ENCODE measurements around the gene CASS4.

The CASS4 gene

DNA sequence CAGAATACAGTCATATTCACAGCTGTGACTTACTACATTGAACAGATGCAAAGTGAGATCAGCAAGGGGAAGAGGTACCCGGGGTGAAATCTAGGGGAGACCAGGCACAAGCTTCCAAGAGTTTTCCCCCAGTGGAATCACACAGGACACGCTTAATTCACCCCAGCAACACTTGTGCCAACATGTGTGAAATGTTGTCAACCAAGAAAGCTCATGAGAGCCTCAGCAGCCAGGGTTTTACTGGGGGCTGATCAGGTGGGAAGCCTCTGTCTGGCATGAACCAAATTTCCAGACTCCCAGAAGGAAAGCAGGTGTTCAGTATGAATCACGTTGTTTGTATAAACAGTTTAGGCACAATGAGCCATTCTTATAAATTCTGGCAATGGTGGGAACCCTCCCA, 49.5 kb downstream of the CASS4 start:
- Histone ChIP-seq H3K9me3 (ENCODE audit: control insufficient read depth, low read length) (no peaks in the 10 kb centered on the region), H3K4me1 (ENCODE audit: control insufficient read depth, insufficient read depth, low read length, poor library complexity, severe bottlenecking) (no peaks in the 10 kb centered on the region), H3K27ac (ENCODE audit: low read depth, low read length, severe bottlenecking) (no peak overlapping the region), H3K4me3 (ENCODE audit: extremely low read depth, insufficient read depth, low read length, poor library complexity, severe bottlenecking) (no peak overlapping the region), H3K36me3 (ENCODE audit: control insufficient read depth, insufficient read depth, low read length) (no peaks in the 10 kb centered on the region)
- 67 to 82% methylated on average over 1 to 2 of the region's 3 CpGs for WGBS, 2 experiments (ENCODE audit: insufficient coverage in 2 of 2)

DNA sequence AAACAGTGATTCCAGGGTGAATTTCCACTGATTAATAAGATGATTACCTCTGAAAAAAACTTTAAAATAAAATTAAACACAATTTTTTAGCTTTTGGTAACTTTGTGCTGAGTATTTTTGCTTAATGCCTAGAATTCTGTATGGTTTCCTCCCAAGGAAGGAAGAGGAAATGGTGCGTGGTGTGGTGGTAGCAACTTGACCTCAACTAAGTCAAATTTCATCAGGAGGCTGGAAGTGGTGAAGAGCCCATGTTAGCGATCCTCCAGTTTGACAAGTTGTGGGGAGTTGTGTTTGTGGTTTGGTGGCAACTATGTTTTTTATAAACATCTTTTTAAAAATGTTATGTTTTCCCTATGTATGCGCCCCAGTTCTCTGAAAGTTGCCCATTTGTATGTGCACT, 51.4 kb downstream of the CASS4 start:
- no peaks in the 10 kb centered on the region for H3K36me3 ChIP-seq (ENCODE audit: control insufficient read depth, insufficient read depth, low read length)

DNA sequence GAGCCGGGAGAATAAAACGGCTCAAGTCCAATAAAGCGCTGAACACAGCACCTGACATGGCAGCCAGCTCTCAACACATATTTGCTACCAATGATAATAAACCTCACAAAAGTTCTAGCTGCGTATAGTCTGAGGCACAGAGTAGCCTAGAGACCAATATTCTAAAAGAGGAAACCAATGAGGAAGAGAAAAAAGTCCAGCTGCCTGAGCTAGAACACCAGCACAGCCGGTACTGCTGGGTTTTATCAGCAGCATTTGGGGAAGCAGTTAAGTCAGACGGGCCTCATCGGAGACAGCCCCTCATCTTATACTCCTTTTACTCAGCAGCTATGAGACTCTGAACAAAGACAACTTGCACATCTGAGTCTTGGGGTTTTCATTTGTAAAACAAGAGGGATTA, 53.9 kb downstream of the CASS4 start:
- Histone ChIP-seq H3K4me3 (ENCODE audit: extremely low read depth, insufficient read depth, low read length, poor library complexity, severe bottlenecking) (no peak overlapping the region), H3K27ac (ENCODE audit: low read depth, low read length, severe bottlenecking) (no peak overlapping the region), H3K4me1 (ENCODE audit: control insufficient read depth, insufficient read depth, low read length, poor library complexity, severe bottlenecking) (peaks cover 7% of the 10 kb centered on the region), H3K36me3 (ENCODE audit: control insufficient read depth, insufficient read depth, low read length) (peaks cover 9% of the 10 kb centered on the region), H3K9me3 (ENCODE audit: control insufficient read depth, low read length) (no peaks in the 10 kb centered on the region)
- WGBS, 2 experiments (ENCODE audit: insufficient coverage in 2 of 2): 88% methylated on average over 3 to 6 of the region's 7 CpGs

More for the DNA sequence above, 51.4 kb downstream of the CASS4 start:
- 86 to 100% methylated on average over 1 to 2 of the region's 3 CpGs for WGBS, 2 experiments (ENCODE audit: insufficient coverage in 2 of 2)
- Histone ChIP-seq H3K4me3 (ENCODE audit: extremely low read depth, insufficient read depth, low read length, poor library complexity, severe bottlenecking) (no peak overlapping the region), H3K27ac (ENCODE audit: low read depth, low read length, severe bottlenecking) (no peak overlapping the region), H3K9me3 (ENCODE audit: control insufficient read depth, low read length) (no peaks in the 10 kb centered on the region), H3K4me1 (ENCODE audit: control insufficient read depth, insufficient read depth, low read length, poor library complexity, severe bottlenecking) (no peaks in the 10 kb centered on the region)

DNA sequence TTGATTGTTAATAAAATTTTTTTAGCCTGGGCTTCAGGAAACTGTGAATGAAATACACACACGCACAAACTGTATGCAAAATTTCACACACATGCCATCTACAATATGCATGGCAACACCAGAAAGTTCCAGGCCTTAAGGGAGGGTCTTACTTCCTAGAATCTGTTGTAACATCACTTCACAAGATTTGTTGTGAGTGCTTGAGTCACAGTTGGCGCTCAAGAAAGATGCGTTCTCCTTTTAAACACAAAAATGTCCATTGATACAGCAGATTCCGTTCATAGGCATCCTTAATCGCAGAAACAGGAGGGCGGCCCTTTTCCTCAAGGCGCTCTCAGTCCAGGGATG, 55.9 kb downstream of the CASS4 start:
- peaks cover 7% of the 10 kb centered on the region for H3K4me1 ChIP-seq (ENCODE audit: control insufficient read depth, insufficient read depth, low read length, poor library complexity, severe bottlenecking)
- WGBS, 2 experiments (ENCODE audit: insufficient coverage in 2 of 2): 8 to 17% methylated on average over 1 to 2 of the region's 7 CpGs
- no peaks in the 10 kb centered on the region for H3K9me3 ChIP-seq (ENCODE audit: control insufficient read depth, low read length)
- H3K36me3 ChIP-seq (ENCODE audit: control insufficient read depth, insufficient read depth, low read length): peaks cover 13% of the 10 kb centered on the region
- peak overlapping the region; percentile 73 for H3K27ac ChIP-seq (ENCODE audit: low read depth, low read length, severe bottlenecking)
- H3K4me3 ChIP-seq (ENCODE audit: extremely low read depth, insufficient read depth, low read length, poor library complexity, severe bottlenecking): peak overlapping the region; percentile 99

DNA sequence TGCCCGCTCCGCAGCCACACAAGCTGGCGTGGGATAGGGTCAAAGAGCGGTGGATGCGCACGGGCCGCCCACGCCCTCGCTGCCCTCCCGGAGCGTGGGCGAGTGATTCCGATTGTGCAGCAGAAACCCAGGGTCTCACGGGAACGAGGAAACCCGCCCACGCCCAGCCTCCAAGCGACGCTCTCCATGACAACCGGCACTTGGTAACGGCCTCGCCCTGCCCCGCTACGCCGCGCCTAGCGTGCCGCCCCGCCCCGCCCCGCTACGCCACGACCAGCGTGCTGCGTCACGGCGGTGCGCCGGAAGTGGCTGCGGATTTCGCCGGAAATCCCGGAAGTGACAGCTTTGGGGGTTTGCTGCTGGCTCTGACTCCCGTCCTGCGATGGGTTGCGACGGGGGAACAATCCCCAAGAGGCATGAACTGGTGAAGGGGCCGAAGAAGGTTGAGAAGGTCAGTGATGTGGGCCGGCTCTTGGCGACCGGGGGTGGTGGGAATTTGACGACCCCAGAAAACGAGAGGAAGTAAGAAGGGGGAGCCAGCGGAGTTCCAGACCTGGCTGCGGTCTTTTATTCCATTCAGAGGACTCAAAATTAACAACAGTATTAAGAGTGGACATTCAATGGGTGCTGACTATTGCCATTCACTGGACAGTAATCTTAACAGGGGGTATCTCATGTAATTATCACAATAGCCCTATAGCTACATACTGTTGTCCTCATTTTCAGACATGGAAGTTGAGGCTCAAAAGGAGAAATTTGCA, 56.4 kb downstream of the CASS4 start, which contains the start of gene RTF2:
RTF2 (plus strand) TSS at position 312 of the 761 bp plus-strand sequence; CDS start at position 383, 71 bp downstream.
- Histone ChIP-seq H3K9me3 (ENCODE audit: control insufficient read depth, low read length) (no peaks in the 10 kb centered on the region), H3K27ac (ENCODE audit: low read depth, low read length, severe bottlenecking) (peak within 1 kb of the TSS; percentile 73), H3K4me3 (ENCODE audit: extremely low read depth, insufficient read depth, low read length, poor library complexity, severe bottlenecking) (peak within 1 kb of the TSS; percentile 99), H3K36me3 (ENCODE audit: control insufficient read depth, insufficient read depth, low read length) (peaks cover 18% of the 10 kb centered on the region), H3K4me1 (ENCODE audit: control insufficient read depth, insufficient read depth, low read length, poor library complexity, severe bottlenecking) (peaks cover 7% of the 10 kb centered on the region)
- 0% methylated on average over 28 to 44 of the region's 55 CpGs for WGBS, 2 experiments (ENCODE audit: insufficient coverage in 2 of 2)

DNA sequence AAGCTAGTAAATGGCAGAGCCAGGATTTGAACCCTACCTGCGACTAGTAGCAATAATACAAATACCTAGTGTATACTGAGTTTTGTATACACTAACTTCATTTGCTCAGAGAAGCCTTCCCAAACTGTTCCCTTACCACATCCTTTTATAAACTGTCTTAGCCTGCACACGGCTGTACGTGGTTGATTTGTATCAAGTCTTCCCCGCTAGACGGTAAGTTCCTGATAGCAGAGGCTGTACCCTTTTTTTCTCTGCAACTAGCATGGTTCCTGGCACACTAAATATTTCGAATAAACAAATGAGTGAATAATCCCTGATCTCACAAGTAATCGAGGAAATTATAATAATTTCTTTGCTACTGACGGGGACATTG, 57.0 kb downstream of the CASS4 start:
- H3K9me3 ChIP-seq (ENCODE audit: control insufficient read depth, low read length): no peaks in the 10 kb centered on the region
- peaks cover 7% of the 10 kb centered on the region for H3K4me1 ChIP-seq (ENCODE audit: control insufficient read depth, insufficient read depth, low read length, poor library complexity, severe bottlenecking)
- peak overlapping the region; percentile 72 for H3K27ac ChIP-seq (ENCODE audit: low read depth, low read length, severe bottlenecking)
- H3K36me3 ChIP-seq (ENCODE audit: control insufficient read depth, insufficient read depth, low read length): peaks cover 23% of the 10 kb centered on the region
- 14 to 19% methylated on average over 4 to 5 of the region's 8 CpGs for whole genome bisulfite sequencing, 2 experiments (ENCODE audit: insufficient coverage in 2 of 2)
- peak overlapping the region; percentile 99 for H3K4me3 ChIP-seq (ENCODE audit: extremely low read depth, insufficient read depth, low read length, poor library complexity, severe bottlenecking)

DNA sequence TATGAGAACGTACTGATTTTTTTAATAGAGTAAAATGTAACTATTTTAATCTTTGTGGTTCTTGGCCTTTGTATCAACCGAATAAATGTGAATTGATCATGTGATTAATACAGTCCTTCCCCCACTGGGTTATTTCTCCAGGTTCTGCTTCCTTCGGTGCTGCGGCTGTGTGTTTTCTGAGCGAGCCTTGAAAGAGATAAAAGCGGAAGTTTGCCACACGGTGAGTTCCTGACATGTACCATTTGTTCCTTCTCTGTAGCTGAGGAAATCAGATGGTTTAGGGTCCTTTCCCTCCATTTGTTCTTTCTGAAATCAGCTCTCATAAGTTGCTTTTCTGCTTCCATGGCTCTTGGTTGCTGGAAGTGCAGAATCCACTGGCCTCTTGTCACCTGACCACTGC, 71.9 kb downstream of the CASS4 start:
- H3K4me3 ChIP-seq (ENCODE audit: extremely low read depth, insufficient read depth, low read length, poor library complexity, severe bottlenecking): no peak overlapping the region
- no peaks in the 10 kb centered on the region for H3K4me1 ChIP-seq (ENCODE audit: control insufficient read depth, insufficient read depth, low read length, poor library complexity, severe bottlenecking)
- no peaks in the 10 kb centered on the region for H3K9me3 ChIP-seq (ENCODE audit: control insufficient read depth, low read length)
- H3K27ac ChIP-seq (ENCODE audit: low read depth, low read length, severe bottlenecking): no peak overlapping the region
- peaks cover 73% of the 10 kb centered on the region for H3K36me3 ChIP-seq (ENCODE audit: control insufficient read depth, insufficient read depth, low read length)
- WGBS, 2 experiments (ENCODE audit: insufficient coverage in 2 of 2): 86 to 92% methylated on average over 5 of the region's 7 CpGs

DNA sequence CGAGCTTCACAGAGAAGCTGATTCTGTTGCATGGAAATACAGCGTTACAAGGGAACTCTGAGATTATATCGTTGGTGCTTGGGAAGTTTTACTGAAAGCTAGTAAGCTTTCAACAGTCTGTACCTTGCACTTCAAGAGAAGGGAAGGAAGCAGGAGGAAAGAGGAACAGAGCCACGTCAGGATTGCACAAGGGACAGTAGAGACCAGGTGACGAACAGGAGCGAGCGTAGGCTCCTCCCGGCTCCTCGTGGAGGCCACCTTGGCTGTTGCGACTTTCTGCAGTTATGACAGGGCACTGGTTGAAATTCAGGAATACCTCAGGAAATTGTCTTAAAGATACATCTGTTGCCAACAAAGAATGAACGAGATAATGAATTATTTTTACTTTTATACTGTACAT, 75.2 kb downstream of the CASS4 start:
- no peaks in the 10 kb centered on the region for H3K9me3 ChIP-seq (ENCODE audit: control insufficient read depth, low read length)
- no peak overlapping the region for H3K27ac ChIP-seq (ENCODE audit: low read depth, low read length, severe bottlenecking)
- 96 to 98% methylated on average over 9 of the region's 11 CpGs for WGBS, 2 experiments (ENCODE audit: insufficient coverage in 2 of 2)
- H3K4me3 ChIP-seq (ENCODE audit: extremely low read depth, insufficient read depth, low read length, poor library complexity, severe bottlenecking): no peak overlapping the region
- H3K36me3 ChIP-seq (ENCODE audit: control insufficient read depth, insufficient read depth, low read length): peaks cover 68% of the 10 kb centered on the region
- no peaks in the 10 kb centered on the region for H3K4me1 ChIP-seq (ENCODE audit: control insufficient read depth, insufficient read depth, low read length, poor library complexity, severe bottlenecking)

DNA sequence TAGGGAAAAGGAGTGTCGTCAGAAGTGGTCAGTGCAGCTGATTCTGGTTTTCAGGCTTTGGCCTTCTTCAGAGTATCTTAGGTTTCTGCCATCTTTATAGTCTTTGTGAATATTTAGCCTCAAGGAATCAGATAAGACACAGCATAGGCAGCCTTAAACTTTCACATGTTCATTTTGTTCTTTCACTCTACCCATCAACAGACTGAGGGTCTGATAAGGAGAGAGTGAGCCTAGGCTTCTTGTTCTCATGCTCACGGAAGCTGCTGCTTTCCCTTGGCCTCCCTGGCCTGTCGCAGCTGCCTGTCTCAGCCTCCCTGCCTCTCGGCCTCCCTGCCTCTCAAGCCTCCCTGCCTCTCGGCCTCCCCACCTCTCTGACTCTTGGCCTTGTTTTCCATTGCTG, 76.5 kb downstream of the CASS4 start:
- 100% methylated on average over 4 of the region's 5 CpGs for WGBS, 2 experiments (ENCODE audit: insufficient coverage in 2 of 2)
- Histone ChIP-seq H3K36me3 (ENCODE audit: control insufficient read depth, insufficient read depth, low read length) (peaks cover 62% of the 10 kb centered on the region), H3K27ac (ENCODE audit: low read depth, low read length, severe bottlenecking) (no peak overlapping the region), H3K9me3 (ENCODE audit: control insufficient read depth, low read length) (no peaks in the 10 kb centered on the region), H3K4me1 (ENCODE audit: control insufficient read depth, insufficient read depth, low read length, poor library complexity, severe bottlenecking) (no peaks in the 10 kb centered on the region), H3K4me3 (ENCODE audit: extremely low read depth, insufficient read depth, low read length, poor library complexity, severe bottlenecking) (no peak overlapping the region)

DNA sequence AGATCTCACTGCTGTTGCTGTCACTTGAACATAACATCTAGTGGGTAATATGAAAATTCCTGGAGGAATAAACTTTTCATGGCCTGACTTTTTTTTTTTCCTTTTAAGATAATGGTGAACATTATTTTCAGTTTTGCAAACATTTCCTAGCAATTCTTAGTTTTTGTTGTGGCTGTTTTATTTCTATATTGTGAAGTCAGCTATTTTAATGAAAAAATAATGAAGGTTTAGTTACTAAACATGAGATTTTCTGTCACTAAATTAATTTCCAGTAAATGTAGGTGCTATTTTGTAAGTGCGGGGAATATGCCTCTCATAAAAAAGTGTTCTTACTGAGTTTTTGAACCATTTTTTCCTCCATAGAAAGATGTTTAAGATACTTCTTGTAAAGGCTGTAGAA, 89.1 kb downstream of the CASS4 start:
- peaks cover 42% of the 10 kb centered on the region for H3K36me3 ChIP-seq (ENCODE audit: control insufficient read depth, insufficient read depth, low read length)
- peaks cover 7% of the 10 kb centered on the region for H3K4me1 ChIP-seq (ENCODE audit: control insufficient read depth, insufficient read depth, low read length, poor library complexity, severe bottlenecking)
- no peaks in the 10 kb centered on the region for H3K9me3 ChIP-seq (ENCODE audit: control insufficient read depth, low read length)
- no peak overlapping the region for H3K4me3 ChIP-seq (ENCODE audit: extremely low read depth, insufficient read depth, low read length, poor library complexity, severe bottlenecking)
- H3K27ac ChIP-seq (ENCODE audit: low read depth, low read length, severe bottlenecking): no peak overlapping the region
- WGBS, 2 experiments (ENCODE audit: insufficient coverage in 2 of 2): no CpG with 5 or more reads among the region's 1 CpG

DNA sequence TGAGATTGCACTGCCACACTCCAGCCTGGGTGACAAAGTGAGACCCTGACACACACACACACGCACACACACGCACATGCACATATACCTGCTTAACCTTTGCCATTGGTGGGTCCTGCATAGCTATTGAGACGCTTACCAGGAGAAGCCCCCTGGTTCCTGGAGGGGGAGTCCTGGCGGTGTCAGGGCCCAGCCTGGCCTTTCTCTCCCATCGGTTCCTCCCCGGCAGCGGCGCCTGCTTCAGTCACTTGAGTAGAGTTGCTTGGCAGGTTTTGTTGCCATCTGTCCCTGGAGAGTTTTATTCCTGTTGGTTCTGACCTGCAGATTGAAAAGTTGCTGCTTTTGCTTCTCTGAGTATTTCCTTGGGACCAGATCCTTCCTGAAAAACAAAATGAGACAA, 91.9 kb downstream of the CASS4 start:
- 89 to 98% methylated on average over 4 to 6 of the region's 8 CpGs for WGBS, 2 experiments (ENCODE audit: insufficient coverage in 2 of 2)
- H3K27ac ChIP-seq (ENCODE audit: low read depth, low read length, severe bottlenecking): no peak overlapping the region
- H3K9me3 ChIP-seq (ENCODE audit: control insufficient read depth, low read length): no peaks in the 10 kb centered on the region
- peaks cover 7% of the 10 kb centered on the region for H3K4me1 ChIP-seq (ENCODE audit: control insufficient read depth, insufficient read depth, low read length, poor library complexity, severe bottlenecking)
- H3K36me3 ChIP-seq (ENCODE audit: control insufficient read depth, insufficient read depth, low read length): peaks cover 23% of the 10 kb centered on the region
- no peak overlapping the region for H3K4me3 ChIP-seq (ENCODE audit: extremely low read depth, insufficient read depth, low read length, poor library complexity, severe bottlenecking)

Data from mesodermal cell (in vitro differentiated cells).